Thyroid gland (tissue), 4 donors: Measurements from ENCODE around the gene CD96.
"Not testable (repeated sequence)": the region's sequence is repeated elsewhere in the genome, so short reads cannot be mapped to it uniquely, and the experiment has no call there.

Source experiments
- POLR2A ChIP-seq, 2 donors: fragments of 450-650 bp; IDR thresholded peaks; one replicate each; pipeline ENCODE4 v1.6.1; 2017; ENCODE audit warnings: antibody characterized with exemption in 2 of 2, mild to moderate bottlenecking in 2 of 2, moderate library complexity in 1 of 2
- TF ChIP-seq, protein P1 (sequence below), 6 experiments: fragments of 200-600 bp in 3 of 6; fragments of 450-650 bp in 3 of 6; sonication (generic) in 3 of 6; IDR thresholded peaks; one replicate each; pipeline ENCODE4 v1.5.1; 2016 to 2019; ENCODE audit warnings: antibody characterized with exemption in 6 of 6, mild to moderate bottlenecking in 2 of 6, inconsistent platforms in 1 of 6, moderate library complexity in 1 of 6

DNA sequence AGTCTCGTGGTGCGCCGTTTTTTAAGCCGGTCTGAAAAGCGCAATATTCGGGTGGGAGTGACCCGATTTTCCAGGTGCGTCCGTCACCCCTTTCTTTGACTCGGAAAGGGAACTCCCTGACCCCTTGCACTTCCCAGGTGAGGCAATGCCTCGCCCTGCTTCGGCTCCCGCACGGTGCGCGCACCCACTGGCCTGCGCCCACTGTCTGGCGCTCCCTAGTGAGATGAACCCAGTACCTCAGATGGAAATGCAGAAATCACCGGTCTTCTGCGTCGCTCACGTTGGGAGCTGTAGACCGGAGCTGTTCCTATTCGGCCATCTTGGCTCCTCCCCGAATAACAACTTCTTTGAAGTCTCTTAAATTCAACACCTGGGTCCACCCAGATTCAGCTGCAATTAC is 19.9 kb downstream of the CD96 start:
- TF ChIP-seq, protein P1, sequence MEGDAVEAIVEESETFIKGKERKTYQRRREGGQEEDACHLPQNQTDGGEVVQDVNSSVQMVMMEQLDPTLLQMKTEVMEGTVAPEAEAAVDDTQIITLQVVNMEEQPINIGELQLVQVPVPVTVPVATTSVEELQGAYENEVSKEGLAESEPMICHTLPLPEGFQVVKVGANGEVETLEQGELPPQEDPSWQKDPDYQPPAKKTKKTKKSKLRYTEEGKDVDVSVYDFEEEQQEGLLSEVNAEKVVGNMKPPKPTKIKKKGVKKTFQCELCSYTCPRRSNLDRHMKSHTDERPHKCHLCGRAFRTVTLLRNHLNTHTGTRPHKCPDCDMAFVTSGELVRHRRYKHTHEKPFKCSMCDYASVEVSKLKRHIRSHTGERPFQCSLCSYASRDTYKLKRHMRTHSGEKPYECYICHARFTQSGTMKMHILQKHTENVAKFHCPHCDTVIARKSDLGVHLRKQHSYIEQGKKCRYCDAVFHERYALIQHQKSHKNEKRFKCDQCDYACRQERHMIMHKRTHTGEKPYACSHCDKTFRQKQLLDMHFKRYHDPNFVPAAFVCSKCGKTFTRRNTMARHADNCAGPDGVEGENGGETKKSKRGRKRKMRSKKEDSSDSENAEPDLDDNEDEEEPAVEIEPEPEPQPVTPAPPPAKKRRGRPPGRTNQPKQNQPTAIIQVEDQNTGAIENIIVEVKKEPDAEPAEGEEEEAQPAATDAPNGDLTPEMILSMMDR (IDR thresholded peaks at IDR 0.05), result not testable (repeated sequence)
- not testable (repeated sequence) for TF ChIP-seq POLR2A (IDR thresholded peaks at IDR 0.05)
